Measurements from ENCODE around the gene MTFMT. TPM values are rescaled to one million over a fixed set of nuclear protein-coding genes. Genes with fewer than 3 reads are reported as not detected.

MTFMT gene
- total and polyA plus RNA-seq, 9 donors, result 11.5 to 30.3 (median 18.9) TPM

GRCh38 chr15:65071381-65071811 lies 42.0 kb upstream of the MTFMT start:
- Histone ChIP-seq H3K4me1 (ENCODE audit: insufficient read depth) (peaks cover 18% of the 10 kb centered on the region), H3K9me3 (no peaks in the 10 kb centered on the region), H3K27ac (peak overlapping the region; percentile 1 to 49), H3K4me3 (no peak overlapping the region), H3K36me3 (no peaks in the 10 kb centered on the region), H3K27me3 (no peaks in the 10 kb centered on the region)
- intact Hi-C loops (cut with DNase I), result no loop called here
- peak; percentile 71 to 89 (median 80) for DNase-seq
- no peak for TF ChIP-seq CTCF (IDR thresholded peaks at IDR 0.05)
- 5 to 14% (median 8%) methylated on average over 5 of the region's 5 CpGs for WGBS, 3 donors

- Histone ChIP-seq H3K36me3 (no peaks in the 10 kb centered on the region), H3K27ac (peak overlapping the region in 1 of 2 donors; percentile 49), H3K27me3 (no peaks in the 10 kb centered on the region), H3K4me3 (no peak overlapping the region), H3K9me3 (no peaks in the 10 kb centered on the region), H3K4me1 (ENCODE audit: insufficient read depth) (peaks cover 18% of the 10 kb centered on the region)
- WGBS, 3 donors, result 49 to 59% (median 59%) methylated on average over 5 of the region's 5 CpGs
- intact Hi-C loops (cut with DNase I), result no loop called here
- DNase-seq, result no peak
- TF ChIP-seq POLR2A (IDR thresholded peaks at IDR 0.05) (no peak), CTCF (IDR thresholded peaks at IDR 0.05) (no peak), EP300 (IDR thresholded peaks at IDR 0.05) (no peak)
These were observed 40.5 kb upstream of the MTFMT start for GRCh38 chr15:65069779-65070546.

DNA sequence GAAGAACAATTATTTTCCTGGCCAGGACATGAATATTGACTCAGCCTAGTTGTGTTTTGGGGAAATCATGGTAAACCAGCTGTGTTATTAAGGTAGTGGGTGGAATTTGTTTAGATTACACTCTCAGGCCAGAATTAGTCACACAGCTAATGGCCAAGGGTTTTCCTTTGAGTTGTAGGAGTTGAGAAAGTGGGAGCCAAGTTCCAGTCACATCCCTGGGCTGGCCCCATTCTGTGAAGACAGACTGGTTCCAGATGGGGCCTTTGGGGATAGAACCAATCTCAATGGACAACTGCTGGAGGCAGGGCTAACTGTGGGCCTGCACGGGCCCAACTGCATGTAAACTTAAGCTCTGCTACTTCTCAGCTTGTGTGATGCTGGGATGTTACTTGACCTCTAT lies 39.7 kb upstream of the MTFMT start:
- Histone ChIP-seq H3K27me3 (no peaks in the 10 kb centered on the region), H3K4me1 (ENCODE audit: insufficient read depth) (peaks cover 18% of the 10 kb centered on the region), H3K36me3 (no peaks in the 10 kb centered on the region), H3K4me3 (no peak overlapping the region), H3K9me3 (no peaks in the 10 kb centered on the region), H3K27ac (peak overlapping the region; percentile 76 to 77)
- WGBS, 3 donors, result 0 to 12% (median 11%) methylated on average over 1 of the region's 1 CpG
- peak in 4 of 5 donors; percentile 68 to 79 (median 72) for DNase-seq
- no peak for TF ChIP-seq EP300 (IDR thresholded peaks at IDR 0.05)
- intact Hi-C loops (cut with DNase I), result no loop called here

- Histone ChIP-seq H3K4me3 (peak overlapping the region; percentile 59), H3K4me1 (ENCODE audit: insufficient read depth) (peaks cover 18% of the 10 kb centered on the region)
These were observed 39.0 kb upstream of the MTFMT start for GRCh38 chr15:65068403-65068788.

More at GRCh38 chr15:65068403-65068788, 39.0 kb upstream of the MTFMT start:
- TF ChIP-seq POLR2A (IDR thresholded peaks at IDR 0.05), result no peak
- no peak for TF ChIP-seq EP300 (IDR thresholded peaks at IDR 0.05)
- TF ChIP-seq CTCF (IDR thresholded peaks at IDR 0.05), result no peak
- DNase-seq, result no peak
- 64 to 81% (median 73%) methylated on average over 3 of the region's 3 CpGs for WGBS, 3 donors
- no peaks in the 10 kb centered on the region for H3K36me3 ChIP-seq
- no peaks in the 10 kb centered on the region for H3K27me3 ChIP-seq
- intact Hi-C loops (cut with DNase I), result no loop called here
- H3K9me3 ChIP-seq, result no peaks in the 10 kb centered on the region
- H3K27ac ChIP-seq, result peak overlapping the region; percentile 76 to 77

Measured in ovary (tissue), 9 donors.